ENCODE measurements around the gene PLCB3. TPM values are rescaled to one million over a fixed set of nuclear protein-coding genes. Genes with fewer than 3 reads are reported as not detected.

PLCB3 gene
- total RNA-seq, 1 experiment from 2014 or later, result 41.2 TPM

DNA sequence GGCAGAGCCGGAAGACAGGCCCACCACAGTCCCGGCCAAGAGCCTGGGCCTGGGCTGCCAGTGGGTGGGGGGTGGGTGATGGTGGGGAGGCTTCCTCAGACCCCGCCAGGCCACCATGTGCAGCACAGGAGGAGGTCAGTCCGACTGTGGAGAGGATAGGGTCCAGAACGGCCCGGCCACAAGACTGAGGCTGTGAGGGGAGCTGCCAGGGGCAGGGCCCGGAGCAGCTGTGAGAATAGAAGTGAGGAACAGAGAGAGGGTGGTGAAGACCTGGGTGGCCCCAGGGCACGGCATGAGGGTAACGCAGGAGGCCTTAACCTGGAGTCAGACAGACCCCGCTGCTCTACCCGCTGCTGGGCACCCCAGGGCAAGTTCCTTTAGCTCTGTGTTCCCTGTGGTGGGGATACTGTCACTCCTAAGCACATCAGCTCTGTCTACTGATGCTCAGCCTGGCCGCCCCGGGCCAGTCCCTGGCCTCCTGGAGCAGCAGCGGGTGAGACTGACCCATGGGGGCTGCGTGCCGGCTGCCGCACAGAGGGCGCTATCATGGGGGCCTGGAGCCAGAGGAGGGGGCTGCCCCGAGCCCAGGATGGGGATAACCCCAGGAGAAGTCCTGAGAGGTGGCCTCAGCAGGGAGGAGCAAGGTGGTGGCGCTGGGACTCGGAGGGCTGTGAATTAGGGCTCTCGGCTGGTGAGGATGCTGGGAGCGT lies 43.1 kb upstream of the PLCB3 start:
- no TSS peak for BruUV-seq (replicated peaks)
- Histone ChIP-seq H3K4me3 (ENCODE audit: low read depth in 2 of 2, low read length in 2 of 2) (no peak overlapping the region), H3K36me3 (ENCODE audit: control insufficient read depth, insufficient read depth, low read length) (peaks cover 10% of the 10 kb centered on the region), H3K4me1 (ENCODE audit: control insufficient read depth, insufficient read depth, low read length) (no peaks in the 10 kb centered on the region; the same call in 1 of the 2 replicates), H3K27me3 (ENCODE audit: control insufficient read depth, insufficient read depth, low read length) (no peaks in the 10 kb centered on the region), H3K27ac (ENCODE audit: low read length) (no peak overlapping the region), H3K9me3 (ENCODE audit: control insufficient read depth, insufficient read depth, low read depth, low read length) (no peaks in the 10 kb centered on the region)
- ChIA-PET CTCF (interaction anchor here (0.7 kb wide), 1 partner anchor 40 kb away, joined by 5 read pairs; no protein-coding TSS in a partner anchor), POLR2A (no interaction called here)
- TF ChIP-seq POLR2AphosphoS5 (IDR thresholded peaks at IDR 0.05; ENCODE audit: low read depth, low read length) (no peak), SIN3A (IDR thresholded peaks at IDR 0.05; ENCODE audit: borderline replicate concordance, insufficient read depth, low read depth, low read length) (no peak), TCF7L2 (IDR thresholded peaks at IDR 0.05; ENCODE audit: low read depth, low read length) (no peak)
- TF ChIP-seq, protein P1, sequence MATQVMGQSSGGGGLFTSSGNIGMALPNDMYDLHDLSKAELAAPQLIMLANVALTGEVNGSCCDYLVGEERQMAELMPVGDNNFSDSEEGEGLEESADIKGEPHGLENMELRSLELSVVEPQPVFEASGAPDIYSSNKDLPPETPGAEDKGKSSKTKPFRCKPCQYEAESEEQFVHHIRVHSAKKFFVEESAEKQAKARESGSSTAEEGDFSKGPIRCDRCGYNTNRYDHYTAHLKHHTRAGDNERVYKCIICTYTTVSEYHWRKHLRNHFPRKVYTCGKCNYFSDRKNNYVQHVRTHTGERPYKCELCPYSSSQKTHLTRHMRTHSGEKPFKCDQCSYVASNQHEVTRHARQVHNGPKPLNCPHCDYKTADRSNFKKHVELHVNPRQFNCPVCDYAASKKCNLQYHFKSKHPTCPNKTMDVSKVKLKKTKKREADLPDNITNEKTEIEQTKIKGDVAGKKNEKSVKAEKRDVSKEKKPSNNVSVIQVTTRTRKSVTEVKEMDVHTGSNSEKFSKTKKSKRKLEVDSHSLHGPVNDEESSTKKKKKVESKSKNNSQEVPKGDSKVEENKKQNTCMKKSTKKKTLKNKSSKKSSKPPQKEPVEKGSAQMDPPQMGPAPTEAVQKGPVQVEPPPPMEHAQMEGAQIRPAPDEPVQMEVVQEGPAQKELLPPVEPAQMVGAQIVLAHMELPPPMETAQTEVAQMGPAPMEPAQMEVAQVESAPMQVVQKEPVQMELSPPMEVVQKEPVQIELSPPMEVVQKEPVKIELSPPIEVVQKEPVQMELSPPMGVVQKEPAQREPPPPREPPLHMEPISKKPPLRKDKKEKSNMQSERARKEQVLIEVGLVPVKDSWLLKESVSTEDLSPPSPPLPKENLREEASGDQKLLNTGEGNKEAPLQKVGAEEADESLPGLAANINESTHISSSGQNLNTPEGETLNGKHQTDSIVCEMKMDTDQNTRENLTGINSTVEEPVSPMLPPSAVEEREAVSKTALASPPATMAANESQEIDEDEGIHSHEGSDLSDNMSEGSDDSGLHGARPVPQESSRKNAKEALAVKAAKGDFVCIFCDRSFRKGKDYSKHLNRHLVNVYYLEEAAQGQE (IDR thresholded peaks at IDR 0.05; ENCODE audit: insufficient read depth in 1 of 2, low read depth in 2 of 2, low read length in 1 of 2), result no peak
- TF ChIP-seq, protein P2, sequence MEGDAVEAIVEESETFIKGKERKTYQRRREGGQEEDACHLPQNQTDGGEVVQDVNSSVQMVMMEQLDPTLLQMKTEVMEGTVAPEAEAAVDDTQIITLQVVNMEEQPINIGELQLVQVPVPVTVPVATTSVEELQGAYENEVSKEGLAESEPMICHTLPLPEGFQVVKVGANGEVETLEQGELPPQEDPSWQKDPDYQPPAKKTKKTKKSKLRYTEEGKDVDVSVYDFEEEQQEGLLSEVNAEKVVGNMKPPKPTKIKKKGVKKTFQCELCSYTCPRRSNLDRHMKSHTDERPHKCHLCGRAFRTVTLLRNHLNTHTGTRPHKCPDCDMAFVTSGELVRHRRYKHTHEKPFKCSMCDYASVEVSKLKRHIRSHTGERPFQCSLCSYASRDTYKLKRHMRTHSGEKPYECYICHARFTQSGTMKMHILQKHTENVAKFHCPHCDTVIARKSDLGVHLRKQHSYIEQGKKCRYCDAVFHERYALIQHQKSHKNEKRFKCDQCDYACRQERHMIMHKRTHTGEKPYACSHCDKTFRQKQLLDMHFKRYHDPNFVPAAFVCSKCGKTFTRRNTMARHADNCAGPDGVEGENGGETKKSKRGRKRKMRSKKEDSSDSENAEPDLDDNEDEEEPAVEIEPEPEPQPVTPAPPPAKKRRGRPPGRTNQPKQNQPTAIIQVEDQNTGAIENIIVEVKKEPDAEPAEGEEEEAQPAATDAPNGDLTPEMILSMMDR (IDR thresholded peaks at IDR 0.05), result no peak
- ATAC-seq, result peak; percentile 31; the same call in 1 of the 2 replicates
- no peak for DNase-seq (ENCODE audit: low read depth, low spot score)
- in situ Hi-C loops (cut with HindIII; ENCODE audit: low pct_unique_long_range_greater_than_20kb, low sequenced_read_pairs), result no loop called here
- intact Hi-C loops (cut with micrococcal nuclease; ENCODE audit: unreplicated experiment), result no loop called here

- peak; percentile 15; the same call in 1 of the 2 replicates for ATAC-seq
- no peaks in the 10 kb centered on the region; the same call in 1 of the 2 replicates for H3K4me1 ChIP-seq (ENCODE audit: control insufficient read depth, insufficient read depth, low read length)
- intact Hi-C loops (cut with micrococcal nuclease; ENCODE audit: unreplicated experiment), result no loop called here
- peaks cover 2% of the 10 kb centered on the region for H3K36me3 ChIP-seq (ENCODE audit: control insufficient read depth, insufficient read depth, low read length)
- ChIA-PET POLR2A (no interaction called here), CTCF (no interaction called here)
- no peaks in the 10 kb centered on the region for H3K9me3 ChIP-seq (ENCODE audit: control insufficient read depth, insufficient read depth, low read depth, low read length)
- TF ChIP-seq, protein P2 (IDR thresholded peaks at IDR 0.05), result no peak
- TF ChIP-seq TCF7L2 (IDR thresholded peaks at IDR 0.05; ENCODE audit: low read depth, low read length), result no peak
- TF ChIP-seq POLR2AphosphoS5 (IDR thresholded peaks at IDR 0.05; ENCODE audit: low read depth, low read length), result no peak
- no peak for TF ChIP-seq SIN3A (IDR thresholded peaks at IDR 0.05; ENCODE audit: borderline replicate concordance, insufficient read depth, low read depth, low read length)
- TF ChIP-seq, protein P1 (IDR thresholded peaks at IDR 0.05; ENCODE audit: insufficient read depth in 1 of 2, low read depth in 2 of 2, low read length in 1 of 2), result no peak
- no peak for DNase-seq (ENCODE audit: low read depth, low spot score)
- in situ Hi-C loops (cut with HindIII; ENCODE audit: low pct_unique_long_range_greater_than_20kb, low sequenced_read_pairs), result no loop called here
- no TSS peak for BruUV-seq (replicated peaks)
- no peak overlapping the region for H3K27ac ChIP-seq (ENCODE audit: low read length)
- no peak overlapping the region for H3K4me3 ChIP-seq (ENCODE audit: low read depth in 2 of 2, low read length in 2 of 2)
- no peaks in the 10 kb centered on the region for H3K27me3 ChIP-seq (ENCODE audit: control insufficient read depth, insufficient read depth, low read length)
These were observed 42.4 kb upstream of the PLCB3 start for GRCh38 chr11:64208796-64209562.

Data from Panc1 (cell line).